ENCODE results near the gene CHST8.

DNA sequence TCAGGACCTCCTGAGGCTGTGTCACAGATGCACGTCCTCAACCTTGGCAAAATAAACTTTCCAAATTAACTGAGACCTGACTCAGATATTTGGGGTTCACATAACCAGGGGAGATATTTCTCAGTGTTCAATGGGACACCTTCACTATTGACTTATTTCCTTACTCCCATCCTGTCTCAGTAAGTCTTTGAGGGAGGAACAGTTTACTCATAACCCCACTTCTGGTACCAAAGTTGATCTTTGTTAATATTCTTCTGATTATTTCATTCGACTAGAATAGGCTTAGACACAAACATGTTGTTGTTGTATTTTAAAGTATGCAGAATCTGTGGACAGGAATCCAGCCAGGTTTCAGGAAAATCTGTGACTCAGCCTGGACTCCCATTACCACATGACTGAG, 34.6 kb upstream of the CHST8 start:
- TF ChIP-seq, protein P1, sequence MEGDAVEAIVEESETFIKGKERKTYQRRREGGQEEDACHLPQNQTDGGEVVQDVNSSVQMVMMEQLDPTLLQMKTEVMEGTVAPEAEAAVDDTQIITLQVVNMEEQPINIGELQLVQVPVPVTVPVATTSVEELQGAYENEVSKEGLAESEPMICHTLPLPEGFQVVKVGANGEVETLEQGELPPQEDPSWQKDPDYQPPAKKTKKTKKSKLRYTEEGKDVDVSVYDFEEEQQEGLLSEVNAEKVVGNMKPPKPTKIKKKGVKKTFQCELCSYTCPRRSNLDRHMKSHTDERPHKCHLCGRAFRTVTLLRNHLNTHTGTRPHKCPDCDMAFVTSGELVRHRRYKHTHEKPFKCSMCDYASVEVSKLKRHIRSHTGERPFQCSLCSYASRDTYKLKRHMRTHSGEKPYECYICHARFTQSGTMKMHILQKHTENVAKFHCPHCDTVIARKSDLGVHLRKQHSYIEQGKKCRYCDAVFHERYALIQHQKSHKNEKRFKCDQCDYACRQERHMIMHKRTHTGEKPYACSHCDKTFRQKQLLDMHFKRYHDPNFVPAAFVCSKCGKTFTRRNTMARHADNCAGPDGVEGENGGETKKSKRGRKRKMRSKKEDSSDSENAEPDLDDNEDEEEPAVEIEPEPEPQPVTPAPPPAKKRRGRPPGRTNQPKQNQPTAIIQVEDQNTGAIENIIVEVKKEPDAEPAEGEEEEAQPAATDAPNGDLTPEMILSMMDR (IDR thresholded peaks at IDR 0.05): no peak
- TF ChIP-seq EP300 (IDR thresholded peaks at IDR 0.05): no peak
